GDM1 (cell line): Measurements from ENCODE around the gene KRT80.

ENCODE experiments used
- DNase-seq: peaks from one replicate; lab custom pipeline; 2025; lab: John Stamatoyannopoulos, UW

KRT80 gene

GRCh38 chr12:52210925-52211650, 19.3 kb upstream of the KRT80 start:
- DNase-seq: no peak

GRCh38 chr12:52210186-52210924, 18.5 kb upstream of the KRT80 start:
- no peak for DNase-seq

- DNase-seq: no peak
These were observed 17.5 kb upstream of the KRT80 start for GRCh38 chr12:52209321-52209720.

DNA sequence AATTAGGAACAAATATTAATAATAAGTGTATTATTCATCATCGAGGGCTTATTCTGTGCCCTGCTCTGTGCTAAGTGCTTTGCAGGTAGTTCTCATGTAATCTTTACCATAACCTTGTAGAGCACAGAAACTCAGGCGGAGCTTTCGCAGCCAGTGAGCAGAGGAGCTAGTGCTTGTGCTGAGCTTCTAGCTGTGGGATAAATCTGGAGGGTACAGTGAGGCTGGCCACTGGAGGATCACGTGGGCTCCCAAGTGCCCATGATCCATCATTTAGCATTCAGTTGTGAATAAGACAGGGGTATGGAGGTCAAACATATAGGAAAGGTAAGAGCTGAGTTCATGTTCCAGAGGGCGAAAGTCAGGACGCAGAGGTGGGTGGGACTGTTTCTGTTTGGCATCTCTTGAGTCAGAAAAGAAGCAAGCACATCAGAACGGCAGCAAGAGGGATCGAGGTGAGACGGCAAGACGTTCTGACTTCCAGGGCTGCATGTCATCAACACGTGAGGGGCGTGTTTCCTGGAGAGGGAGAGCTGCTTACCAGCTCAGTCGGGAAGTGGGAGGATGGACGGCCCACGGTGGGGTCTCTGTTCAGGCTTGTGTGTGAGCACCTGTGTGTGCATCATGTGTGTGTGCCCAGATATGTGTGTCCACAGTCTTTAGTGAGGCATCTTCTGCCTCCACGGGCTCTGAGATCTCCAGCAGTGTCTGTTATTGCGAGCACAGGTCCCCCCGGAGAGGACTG, 16.8 kb upstream of the KRT80 start:
- DNase-seq: no peak

GRCh38 chr12:52207895-52208294, 16.1 kb upstream of the KRT80 start:
- no peak for DNase-seq

DNA sequence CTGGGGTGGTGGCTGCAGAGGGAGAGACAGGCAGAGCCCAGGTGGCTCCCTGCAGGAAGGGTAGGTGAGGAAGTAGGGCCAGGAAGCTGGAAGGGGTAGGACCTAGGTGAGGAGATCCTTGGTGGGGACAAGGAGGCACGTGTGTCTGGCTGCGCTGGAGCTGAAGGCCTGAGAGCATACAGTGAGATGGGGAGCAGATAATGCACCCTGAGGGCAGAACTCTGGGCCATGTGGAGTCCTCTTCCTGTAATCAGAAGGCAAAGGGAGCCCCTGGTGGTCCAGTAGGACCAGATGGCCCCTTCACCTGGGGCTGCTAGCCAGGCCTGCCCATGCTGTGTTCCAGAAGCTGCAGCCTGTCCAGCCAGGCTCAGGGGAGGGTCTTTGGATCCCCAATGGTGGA, 15.3 kb upstream of the KRT80 start:
- no peak for DNase-seq

DNA sequence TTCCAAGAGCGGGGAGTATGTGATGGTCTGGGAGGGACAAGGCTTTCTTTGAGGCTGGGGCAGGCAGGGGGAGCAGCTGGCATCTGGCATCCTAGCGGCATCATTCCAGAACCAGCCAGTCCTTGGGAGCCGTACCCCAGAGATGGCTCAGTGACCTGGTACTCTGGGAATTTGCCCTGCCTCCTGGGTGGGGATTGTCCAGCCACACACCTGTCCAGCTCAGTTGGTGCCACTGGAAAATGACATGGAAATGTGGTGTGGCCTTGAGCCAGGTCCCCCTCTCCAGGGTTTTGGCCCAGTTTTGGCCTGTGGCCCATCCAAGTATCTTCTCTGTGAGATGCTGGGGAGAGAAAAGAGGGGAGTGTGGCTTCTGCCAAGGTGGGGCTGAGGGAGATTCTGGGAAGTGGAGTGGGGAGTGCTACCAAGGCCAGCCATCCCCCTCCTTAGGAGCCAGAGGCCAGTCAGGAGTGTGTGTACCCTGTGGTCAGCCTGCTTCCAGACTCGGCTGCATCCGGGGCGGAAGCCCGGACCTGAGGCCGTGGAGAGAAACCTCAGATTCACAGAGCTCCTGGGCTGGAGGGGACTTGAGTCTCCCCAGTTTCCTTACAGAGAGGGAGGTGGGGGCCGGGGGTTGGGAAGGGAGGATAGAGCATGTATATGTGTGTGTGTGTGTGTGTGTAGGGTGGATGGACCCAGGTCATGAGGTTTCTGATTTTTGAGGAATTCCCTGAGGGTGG, 14.7 kb upstream of the KRT80 start:
- DNase-seq: no peak

DNA sequence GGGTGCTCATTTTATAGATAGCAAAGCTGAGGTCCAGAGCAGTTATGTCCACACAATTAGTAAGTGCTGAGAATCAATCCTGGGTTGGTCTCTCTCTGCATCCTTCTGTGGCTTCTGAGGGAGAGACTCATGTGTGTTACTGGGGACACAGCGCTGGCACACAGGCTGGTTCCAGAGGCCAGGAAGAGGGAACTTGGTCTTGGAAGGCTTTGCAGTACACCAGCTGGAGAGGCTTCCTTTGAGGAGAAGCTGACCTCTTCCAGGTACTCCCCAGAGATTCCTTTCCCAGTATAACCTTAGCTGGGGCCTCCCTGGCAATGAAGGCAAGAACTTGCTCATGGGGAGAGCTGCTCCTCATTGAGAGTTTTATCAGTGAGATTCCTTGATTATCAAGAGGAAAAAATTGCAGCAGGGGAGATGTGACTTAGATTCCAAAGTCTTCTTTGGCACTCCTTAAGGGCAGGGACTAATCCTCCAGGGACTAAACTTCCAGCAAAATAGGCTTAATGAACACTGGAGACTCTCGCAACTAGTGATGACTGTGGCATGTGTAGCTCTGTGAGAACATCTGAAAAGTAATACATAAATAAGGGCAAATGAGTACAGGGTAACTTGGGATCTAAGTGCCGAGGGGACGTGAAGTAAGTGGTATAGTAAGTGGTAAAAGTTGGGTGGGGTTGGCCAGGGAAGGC, 13.9 kb upstream of the KRT80 start:
- DNase-seq: no peak

DNA sequence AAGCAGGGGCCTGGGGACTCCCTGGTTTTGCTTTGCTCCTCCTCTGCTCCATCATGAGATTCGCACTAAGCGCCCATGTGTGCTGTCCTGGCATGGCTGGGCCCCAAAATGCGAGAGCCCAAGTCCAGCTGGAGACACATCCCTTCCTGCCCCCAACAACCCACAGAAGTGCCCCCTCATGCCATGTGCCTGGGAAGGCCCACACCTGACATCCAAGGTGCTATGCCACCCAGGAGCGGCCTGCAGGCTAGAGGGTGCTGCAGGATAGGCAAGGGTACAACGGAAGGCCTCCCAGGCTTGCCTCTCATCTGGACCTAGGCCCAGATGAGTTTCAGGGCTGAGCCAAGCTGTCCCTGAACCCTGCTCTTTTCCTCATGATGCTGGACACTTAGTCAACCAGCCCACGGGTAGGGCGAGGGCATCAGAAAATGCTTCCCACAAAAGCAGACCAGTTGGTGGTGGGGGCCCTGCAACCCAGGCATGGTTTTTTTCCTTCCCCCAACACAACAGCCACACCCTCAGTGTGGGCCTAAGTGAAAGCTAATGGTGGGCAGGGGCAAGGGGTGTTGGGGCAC, 13.2 kb upstream of the KRT80 start:
- no peak for DNase-seq

GRCh38 chr12:52204095-52204930, 12.5 kb upstream of the KRT80 start:
- no peak for DNase-seq

DNA sequence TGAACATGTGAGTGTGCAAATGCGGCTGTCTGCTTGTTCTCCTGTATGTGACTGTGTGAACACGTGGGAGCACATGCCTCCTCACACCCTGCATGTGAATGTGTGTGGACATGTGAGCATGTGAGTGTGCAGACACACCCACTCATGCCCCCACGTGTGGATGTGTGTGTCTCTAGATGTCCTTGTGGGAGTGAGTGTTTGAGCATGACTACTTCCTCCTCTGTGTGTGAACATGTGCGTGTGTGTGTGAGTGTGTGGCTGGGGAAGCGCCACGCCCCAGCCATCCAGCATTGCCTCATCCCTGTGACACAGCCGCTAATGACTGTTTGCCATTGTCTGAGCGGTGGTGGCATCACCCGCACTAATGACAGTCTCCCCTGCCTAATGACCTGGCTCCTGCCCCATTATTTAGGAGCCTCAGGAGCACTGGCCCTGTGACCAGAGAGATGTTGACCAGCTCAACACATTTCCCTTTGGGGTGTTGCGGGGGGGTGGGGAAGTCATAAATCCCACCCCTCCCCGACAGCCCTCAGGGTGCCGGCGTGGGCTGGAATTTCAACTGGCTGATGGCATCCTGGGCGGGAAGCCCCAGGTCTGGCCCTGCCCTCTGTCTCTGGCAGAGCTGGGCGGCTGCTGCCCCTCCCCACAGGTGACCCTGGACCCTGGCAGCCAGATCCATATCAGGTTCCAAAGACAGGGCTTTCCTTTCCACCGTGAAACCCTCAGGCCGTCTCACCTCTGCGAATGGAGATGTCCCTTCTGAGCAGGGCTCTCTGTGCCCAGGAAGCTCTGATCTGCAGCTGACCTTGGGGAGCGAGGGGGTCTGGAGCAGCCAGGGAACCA, 11.5 kb upstream of the KRT80 start:
- peak; percentile 79 for DNase-seq

DNA sequence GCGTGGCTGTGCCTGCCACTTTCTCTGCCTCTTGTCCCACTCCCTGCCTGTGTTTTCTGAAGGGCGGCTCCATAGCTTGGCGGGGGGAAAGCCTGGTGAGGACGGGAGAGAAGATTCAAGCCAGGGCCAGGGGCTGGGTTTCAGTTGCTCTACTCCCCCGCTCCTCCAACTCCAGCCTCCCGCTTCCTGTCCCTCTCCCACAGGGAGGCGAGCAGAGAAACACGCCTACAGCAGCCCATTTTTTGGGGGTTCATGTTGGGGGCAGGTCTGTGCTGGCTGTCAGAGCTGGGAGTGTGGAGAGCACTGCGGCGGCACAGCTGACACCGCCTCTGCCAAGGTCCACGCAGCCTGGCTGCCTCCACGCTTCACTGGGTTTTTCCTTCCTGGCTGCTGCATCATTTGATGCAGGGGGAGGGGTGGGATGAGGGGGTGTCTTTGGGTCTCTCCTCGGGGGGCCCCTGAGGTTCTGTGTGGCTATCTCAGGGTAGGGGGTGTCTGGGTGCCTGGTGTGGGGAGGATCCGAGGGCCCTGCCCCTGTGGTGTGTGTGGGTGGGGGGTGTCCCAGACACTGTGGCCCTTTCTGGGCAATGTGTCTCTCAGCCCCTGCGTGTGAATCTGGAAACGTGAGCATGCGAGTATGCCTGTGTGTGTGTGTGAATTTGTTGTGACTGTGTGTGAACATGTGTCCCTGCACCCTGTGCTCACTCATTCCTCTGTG, 10.7 kb upstream of the KRT80 start:
- DNase-seq: no peak

GRCh38 chr12:52201451-52201839, 9.6 kb upstream of the KRT80 start:
- no peak for DNase-seq

- DNase-seq: no peak
These were observed 9.1 kb upstream of the KRT80 start for GRCh38 chr12:52200781-52201450.

DNA sequence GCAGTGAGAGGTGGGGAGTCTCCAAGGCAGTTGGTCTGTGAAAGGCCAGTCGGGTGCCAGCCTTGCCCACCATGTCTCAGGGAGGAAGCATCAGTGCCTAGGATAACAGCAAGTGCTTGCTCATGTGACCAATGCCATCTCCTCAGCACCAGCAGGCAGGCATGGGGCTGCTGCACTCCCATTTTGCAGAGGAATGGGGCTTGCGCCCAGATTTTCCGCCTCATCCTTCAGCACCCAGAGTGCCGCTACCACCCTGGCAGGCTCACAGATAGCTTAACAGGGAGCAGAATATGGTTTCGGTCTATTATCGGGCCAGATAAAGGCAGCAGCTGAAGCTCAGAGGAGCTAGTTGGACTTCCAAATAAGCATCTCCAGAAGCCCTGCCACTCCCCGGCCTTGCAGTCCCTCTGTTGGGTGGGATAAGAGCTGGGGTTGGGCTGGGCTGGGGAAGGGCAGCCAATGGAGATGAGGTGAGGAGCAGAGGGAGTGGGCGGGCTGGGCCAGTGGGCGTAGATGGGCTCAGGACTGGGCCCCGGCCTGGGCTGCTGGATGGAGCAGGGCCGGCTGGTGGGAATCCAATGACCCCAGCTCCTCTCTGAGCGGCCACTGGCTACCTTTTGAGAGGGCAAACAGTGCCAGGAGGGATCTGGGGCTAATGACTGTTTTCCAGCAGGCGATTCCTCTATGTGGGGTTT, 8.4 kb upstream of the KRT80 start:
- DNase-seq: no peak

DNA sequence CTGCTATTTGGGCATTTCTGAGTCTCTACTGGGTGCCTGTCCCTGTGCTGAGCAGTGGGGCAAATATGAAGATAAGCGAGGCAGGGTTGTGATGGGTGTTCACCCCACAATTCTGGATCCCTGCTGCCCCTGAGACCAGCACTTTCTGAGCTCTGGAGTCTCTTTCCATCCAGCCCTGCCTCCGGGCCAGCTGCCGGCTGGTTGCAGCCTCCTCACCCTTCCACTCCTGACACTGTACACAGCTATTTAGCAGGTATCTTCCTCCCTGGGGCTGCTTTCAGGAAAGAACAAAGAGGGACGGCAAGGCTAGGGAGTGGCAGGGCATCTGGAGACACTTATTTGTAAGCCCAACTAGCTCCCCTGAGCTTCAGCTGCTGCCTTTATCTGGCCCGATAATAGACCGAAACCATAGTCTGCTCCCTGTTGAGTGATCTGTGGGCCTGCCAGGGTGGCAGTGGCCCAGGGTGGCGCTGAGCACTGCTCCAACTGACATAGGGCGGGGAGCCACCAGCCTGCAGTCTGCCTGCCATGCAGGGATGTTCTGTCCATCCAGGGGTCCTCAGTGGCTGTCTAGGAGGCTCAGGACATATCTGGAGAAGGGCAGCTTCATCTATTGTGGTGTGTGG, 7.6 kb upstream of the KRT80 start:
- no peak for DNase-seq
